ENCODE measurements around the gene BPIFB2.
"Not testable (repeated sequence)": the region's sequence is repeated elsewhere in the genome, so short reads cannot be mapped to it uniquely, and the experiment has no call there.

The BPIFB2 gene

DNA sequence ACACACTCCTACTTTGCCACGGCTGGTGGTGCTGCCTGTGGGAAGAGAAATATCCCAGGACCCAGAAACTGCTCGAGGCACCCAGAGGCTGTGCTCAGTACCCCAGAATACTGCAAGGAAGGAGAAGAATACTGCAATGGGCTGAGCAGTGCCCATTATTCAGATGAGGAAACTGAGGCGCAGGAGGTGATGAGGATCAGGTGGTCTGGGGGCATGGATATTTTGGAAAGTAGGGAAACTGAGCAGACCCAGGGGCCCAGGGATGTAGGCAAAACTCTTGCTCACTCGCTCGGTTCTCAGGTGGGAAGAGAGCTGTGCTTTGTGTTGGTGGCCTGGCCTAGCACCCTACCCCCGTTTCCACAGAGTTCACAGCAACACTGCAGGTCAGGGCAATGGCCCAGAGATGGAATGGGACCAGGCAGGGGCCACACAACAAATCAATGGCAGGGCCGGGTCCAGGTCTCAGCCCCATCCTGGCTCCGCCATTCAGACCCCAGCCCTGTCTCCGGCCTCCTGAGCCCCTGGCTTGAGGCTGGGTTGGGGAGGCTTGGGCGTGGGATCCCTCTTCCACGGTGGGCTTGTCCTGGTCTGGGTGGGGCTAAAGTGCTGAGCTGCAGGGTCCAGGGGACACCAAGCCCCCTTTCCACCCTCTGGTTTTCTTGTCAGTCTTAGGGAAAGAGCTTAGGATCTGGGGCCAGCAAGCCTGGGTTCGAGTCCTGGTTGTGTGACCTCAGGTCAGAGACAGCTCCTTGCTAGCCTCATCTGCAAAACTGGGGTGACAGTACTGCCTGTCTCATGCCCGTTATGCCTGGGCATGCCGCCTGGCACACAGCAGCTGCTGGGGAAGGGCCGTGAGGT, 37.2 kb upstream of the BPIFB2 start:
- DNase-seq (ENCODE audit: low read depth in 1 of 2, low spot score in 1 of 2) = no peak

- no peak for DNase-seq (ENCODE audit: low read depth in 1 of 2, low spot score in 1 of 2)
Measured at GRCh38 chr20:32970973-32971300, 36.6 kb upstream of the BPIFB2 start.

DNA sequence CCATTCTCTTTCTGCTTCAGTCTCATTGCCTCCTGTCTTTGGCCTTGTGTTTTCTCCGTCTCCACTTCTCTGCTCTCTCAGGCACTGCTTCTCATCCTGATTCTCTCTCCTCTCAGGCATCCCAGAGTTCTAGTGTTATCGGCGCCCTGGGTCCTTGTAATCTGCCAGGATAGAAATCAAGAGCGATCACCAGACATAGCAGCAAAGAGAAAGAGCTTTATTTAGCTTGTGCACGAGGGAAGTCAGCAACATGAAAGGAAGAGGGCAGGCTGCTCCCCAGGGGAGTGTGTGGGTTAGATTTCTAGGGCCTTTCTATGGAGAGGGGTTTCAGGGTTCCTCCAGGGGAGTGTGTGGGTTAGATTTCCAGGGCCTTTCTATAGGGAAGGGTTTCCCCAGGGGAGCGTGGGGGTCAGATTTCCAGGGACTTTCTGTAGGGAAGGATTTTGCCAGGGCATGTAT, 35.8 kb upstream of the BPIFB2 start:
- DNase-seq (ENCODE audit: low read depth in 1 of 2, low spot score in 1 of 2) = no peak

GRCh38 chr20:32972181-32973076, 35.1 kb upstream of the BPIFB2 start:
- peak; percentile 52 to 63 for DNase-seq (ENCODE audit: low read depth in 1 of 2, low spot score in 1 of 2)

- DNase-seq (ENCODE audit: low read depth in 1 of 2, low spot score in 1 of 2) = no peak
Measured at GRCh38 chr20:32973077-32973717, 34.3 kb upstream of the BPIFB2 start.

GRCh38 chr20:32974204-32975064, 33.1 kb upstream of the BPIFB2 start:
- not testable (repeated sequence) for DNase-seq (ENCODE audit: low read depth in 1 of 2, low spot score in 1 of 2)

DNA sequence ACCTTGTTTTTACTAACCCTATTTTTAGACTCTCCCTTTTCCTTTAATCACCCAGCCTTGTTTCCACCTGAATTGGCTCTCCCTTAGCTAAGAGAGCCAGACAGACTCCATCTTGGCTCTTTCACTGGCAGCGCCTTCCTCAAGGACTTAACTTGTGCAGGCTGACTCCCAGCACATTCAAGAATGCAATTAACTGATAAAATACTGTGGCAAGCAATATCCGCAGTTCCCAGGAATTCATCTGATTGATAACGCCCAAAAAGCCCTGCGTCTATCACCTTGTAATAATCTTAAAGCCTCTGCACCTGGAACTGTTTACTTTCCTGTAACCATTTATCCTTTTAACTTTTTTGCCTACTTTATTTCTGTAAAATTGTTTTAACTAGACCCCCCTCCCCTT, 32.4 kb upstream of the BPIFB2 start:
- DNase-seq (ENCODE audit: low read depth in 1 of 2, low spot score in 1 of 2) = not testable (repeated sequence)

- no peak for DNase-seq (ENCODE audit: low read depth in 1 of 2, low spot score in 1 of 2)
Measured at GRCh38 chr20:32975698-32976674, 31.5 kb upstream of the BPIFB2 start.

DNA sequence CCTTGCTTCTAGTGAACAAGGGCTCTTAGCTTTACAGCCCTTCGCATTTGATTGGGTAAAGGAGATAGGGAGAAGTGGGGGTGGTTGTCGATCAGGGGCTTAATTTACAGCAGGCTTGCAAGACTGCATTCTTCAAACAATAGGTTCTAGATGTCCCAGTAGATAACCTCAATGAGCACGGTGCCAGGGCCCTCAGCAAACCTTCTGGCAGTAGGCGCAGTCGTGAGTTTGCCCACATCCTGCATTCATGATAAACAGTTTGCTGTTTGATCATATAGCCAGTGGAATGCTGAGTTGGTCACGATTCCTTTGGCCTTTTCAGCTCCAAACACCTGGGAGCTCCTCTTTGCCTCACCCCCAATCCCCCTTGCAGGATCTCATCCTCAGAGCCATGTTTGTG, 30.8 kb upstream of the BPIFB2 start:
- DNase-seq (ENCODE audit: low read depth in 1 of 2, low spot score in 1 of 2) = no peak

- DNase-seq (ENCODE audit: low read depth in 1 of 2, low spot score in 1 of 2) = no peak
Measured at GRCh38 chr20:32977281-32978008, 30.1 kb upstream of the BPIFB2 start.

- DNase-seq (ENCODE audit: low read depth in 1 of 2, low spot score in 1 of 2) = no peak
Measured at GRCh38 chr20:32978009-32978335, 29.5 kb upstream of the BPIFB2 start.

GRCh38 chr20:32979201-32979998, 28.1 kb upstream of the BPIFB2 start:
- no peak for DNase-seq (ENCODE audit: low read depth in 1 of 2, low spot score in 1 of 2)

- no peak for DNase-seq (ENCODE audit: low read depth in 1 of 2, low spot score in 1 of 2)
Measured at GRCh38 chr20:32980131-32980941, 27.2 kb upstream of the BPIFB2 start.

DNA sequence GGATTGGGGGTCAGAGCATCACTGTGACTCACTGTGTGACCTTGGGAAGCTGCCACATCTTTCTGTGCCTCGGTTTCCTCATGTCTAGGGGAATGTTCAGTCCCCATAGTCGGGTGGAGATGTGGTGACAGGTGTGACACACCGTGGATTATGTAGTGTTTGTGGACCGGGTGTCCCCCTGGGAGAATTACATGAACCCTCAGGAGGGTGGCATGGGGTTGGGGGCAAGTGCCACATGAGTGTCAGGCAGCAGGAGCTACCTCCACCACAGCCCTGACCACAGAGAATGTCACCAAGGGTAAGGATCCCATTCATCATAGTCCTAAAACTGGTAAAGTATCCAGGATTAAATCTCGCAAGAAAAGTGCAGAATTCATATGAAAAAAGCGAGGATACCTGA, 26.5 kb upstream of the BPIFB2 start:
- DNase-seq (ENCODE audit: low read depth in 1 of 2, low spot score in 1 of 2) = no peak

DNA sequence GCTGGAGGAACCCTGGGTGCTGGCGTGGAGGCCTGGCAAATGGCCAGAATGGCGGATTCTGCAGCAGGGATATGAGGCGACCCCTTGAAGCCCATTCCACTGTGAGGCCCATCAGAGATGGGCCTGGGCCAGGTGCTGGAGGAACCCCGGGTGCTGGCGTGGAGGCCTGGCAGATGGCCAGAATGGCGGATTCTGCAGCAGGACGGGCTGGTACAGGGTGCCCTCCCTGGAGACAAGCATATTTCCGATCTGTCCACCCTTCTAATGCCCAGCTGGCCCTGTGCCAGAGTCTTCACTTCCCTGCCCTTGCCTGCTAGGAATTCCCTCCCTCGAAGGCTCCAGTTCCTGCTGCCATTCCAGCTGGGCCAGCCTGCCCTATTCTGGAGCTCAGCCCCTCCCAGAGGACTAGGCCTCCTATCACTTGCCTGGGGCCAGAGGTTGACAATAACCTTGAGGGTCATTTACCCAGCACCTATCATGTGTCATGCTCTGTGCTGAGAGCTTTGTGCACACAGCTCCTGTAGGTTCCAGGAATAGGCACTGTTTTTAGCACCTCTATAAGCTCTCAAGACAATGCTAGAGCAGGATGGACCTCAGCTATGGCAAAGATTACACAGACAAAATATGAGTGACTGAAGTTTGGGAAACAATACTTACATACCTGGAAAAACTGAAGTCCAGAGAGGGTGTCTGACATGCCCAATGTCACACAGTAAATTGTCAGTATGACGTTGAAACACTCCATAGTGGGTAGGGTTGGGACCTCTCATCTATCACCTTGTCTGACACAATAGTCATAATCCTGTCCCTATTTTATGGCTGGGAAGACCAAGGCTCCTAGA, 24.7 kb upstream of the BPIFB2 start:
- DNase-seq (ENCODE audit: low read depth in 1 of 2, low spot score in 1 of 2) = no peak

DNA sequence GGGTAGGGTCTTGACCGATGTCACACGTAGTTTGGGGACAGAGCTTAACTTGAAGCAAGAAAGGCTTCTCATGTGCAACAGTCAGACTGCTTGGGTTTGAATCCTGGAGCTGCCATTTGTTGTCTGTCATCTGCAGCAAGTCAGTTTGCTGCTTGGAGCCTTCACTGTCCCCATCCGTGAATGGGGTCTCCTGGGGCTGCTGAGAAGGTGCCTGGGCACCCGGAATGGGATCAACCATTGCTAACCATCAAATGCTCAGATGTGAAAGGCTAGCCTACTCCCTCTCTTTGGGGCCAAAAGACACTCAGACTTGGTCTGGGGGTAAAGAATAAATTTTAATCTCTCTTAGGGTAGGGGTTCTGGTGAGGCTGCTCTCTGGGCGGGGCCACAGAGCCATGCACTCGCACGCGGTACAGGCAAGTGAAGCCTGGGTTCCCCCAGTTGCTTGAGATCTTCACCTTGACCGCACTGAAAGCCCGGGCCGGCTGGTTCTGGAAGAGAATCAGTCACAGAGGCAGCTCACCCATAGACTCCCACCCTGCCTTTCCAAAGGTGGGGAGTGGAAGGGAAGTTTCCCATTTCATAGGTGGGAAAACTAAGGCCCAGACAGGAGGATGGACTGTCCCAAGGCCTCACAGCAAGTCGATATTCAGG, 23.9 kb upstream of the BPIFB2 start:
- no peak for DNase-seq (ENCODE audit: low read depth in 1 of 2, low spot score in 1 of 2)
